ENCODE measurements around the gene FHL5. TPM values are rescaled to one million over a fixed set of nuclear protein-coding genes. Genes with fewer than 3 reads are reported as not detected.
A peak's percentile ranks its signal among the peaks of the same experiment; 100 is the strongest.

Gene FHL5
- total and polyA plus RNA-seq, 3 donors from 2014 or later, result 23.3 to 94.5 (median 38.2) TPM

- 86 to 95% methylated on average over 2 of the region's 2 CpGs for WGBS, 2 donors
- Histone ChIP-seq H3K4me3 (no peak overlapping the region), H3K4me1 (no peaks in the 10 kb centered on the region), H3K36me3 (ENCODE audit: low read depth, missing control alignments) (no peaks in the 10 kb centered on the region), H3K27ac (no peak overlapping the region), H3K27me3 (no peaks in the 10 kb centered on the region), H3K9me3 (no peaks in the 10 kb centered on the region)
- intact Hi-C loops (cut with DNase I; ENCODE audit: low total_unique reads), result no loop called here
- TF ChIP-seq POLR2A (IDR thresholded peaks at IDR 0.05) (no peak), CTCF (IDR thresholded peaks at IDR 0.05) (no peak)
- no peak for DNase-seq
These were observed 7.1 kb downstream of the FHL5 start for GRCh38 chr6:96570053-96570452.

- no peak for DNase-seq
- H3K4me3 ChIP-seq, result no peak overlapping the region
- no peak for TF ChIP-seq CTCF (IDR thresholded peaks at IDR 0.05)
- no peak for TF ChIP-seq POLR2A (IDR thresholded peaks at IDR 0.05)
- H3K27me3 ChIP-seq, result no peaks in the 10 kb centered on the region
- H3K36me3 ChIP-seq (ENCODE audit: low read depth, missing control alignments), result no peaks in the 10 kb centered on the region
- H3K4me1 ChIP-seq, result no peaks in the 10 kb centered on the region
- H3K9me3 ChIP-seq, result no peaks in the 10 kb centered on the region
- no peak overlapping the region for H3K27ac ChIP-seq
- intact Hi-C loops (cut with DNase I; ENCODE audit: low total_unique reads), result no loop called here
These were observed 8.6 kb downstream of the FHL5 start for GRCh38 chr6:96571551-96571950.

- Histone ChIP-seq H3K27me3 (no peaks in the 10 kb centered on the region), H3K4me3 (no peak overlapping the region), H3K36me3 (ENCODE audit: low read depth, missing control alignments) (no peaks in the 10 kb centered on the region), H3K27ac (peak overlapping the region in 1 of 2 donors; percentile 77), H3K4me1 (no peaks in the 10 kb centered on the region), H3K9me3 (no peaks in the 10 kb centered on the region)
- no peak for DNase-seq
- no peak for TF ChIP-seq CTCF (IDR thresholded peaks at IDR 0.05)
- TF ChIP-seq POLR2A (IDR thresholded peaks at IDR 0.05), result no peak
- 58 to 66% methylated on average over 3 of the region's 3 CpGs for WGBS, 2 donors
- intact Hi-C loops (cut with DNase I; ENCODE audit: low total_unique reads), result no loop called here
These were observed 12.4 kb downstream of the FHL5 start for GRCh38 chr6:96575359-96575758.

GRCh38 chr6:96576221-96576620, 13.3 kb downstream of the FHL5 start:
- 57 to 63% methylated on average over 4 of the region's 4 CpGs for WGBS, 2 donors

More at GRCh38 chr6:96576221-96576620, 13.3 kb downstream of the FHL5 start:
- intact Hi-C loops (cut with DNase I; ENCODE audit: low total_unique reads), result no loop called here
- no peak for DNase-seq
- TF ChIP-seq POLR2A (IDR thresholded peaks at IDR 0.05), result no peak
- TF ChIP-seq CTCF (IDR thresholded peaks at IDR 0.05), result no peak
- H3K27ac ChIP-seq, result peak overlapping the region in 1 of 2 donors; percentile 77
- no peak overlapping the region for H3K4me3 ChIP-seq
- no peaks in the 10 kb centered on the region for H3K9me3 ChIP-seq
- H3K4me1 ChIP-seq, result no peaks in the 10 kb centered on the region
- no peaks in the 10 kb centered on the region for H3K36me3 ChIP-seq (ENCODE audit: low read depth, missing control alignments)
- H3K27me3 ChIP-seq, result no peaks in the 10 kb centered on the region

All from testis (tissue), 3 donors.